Activated B cell treated with CpG ODN at 0.5 μM for 24 hours (primary cell): Measurements from ENCODE around the gene ATP11B. TPM values are rescaled to one million over a fixed set of nuclear protein-coding genes. Genes with fewer than 3 reads are reported as not detected.

Experiments used
- ATAC-seq: fragments of 200-7000 bp; cut with Tn5 transposase; one replicate; pipeline ENCODE4 v1.10.0; 2021; ENCODE audit warnings: low read depth, mild to moderate bottlenecking, moderate library complexity
- CTCF ChIA-PET: fragments of 350-600 bp; sonication (Branson Sonifier 250); formaldehyde crosslinking; loops from one replicate; lab custom pipeline; 2021; ENCODE audit warnings: antibody characterized with exemption; lab: Charles Lee
- POLR2A ChIA-PET: fragments of 350-600 bp; sonication (Branson Sonifier 250); formaldehyde crosslinking; loops from one replicate; lab custom pipeline; 2021; ENCODE audit warnings: antibody characterized with exemption; lab: Charles Lee
- DNase-seq: peaks from one replicate; pipeline ENCODE4 v3.0.0; 2022
- H3K27ac Mint-ChIP-seq: one replicate; pipeline ENCODE4 v1.8.0; 2020; ENCODE audit warnings: mixed read lengths
- H3K27me3 Mint-ChIP-seq: one replicate; pipeline ENCODE4 v1.8.0; 2021; ENCODE audit warnings: mixed read lengths
- H3K36me3 Mint-ChIP-seq: one replicate; pipeline ENCODE4 v1.8.0; 2021; ENCODE audit warnings: low read depth, mixed read lengths
- H3K4me1 Mint-ChIP-seq: one replicate; pipeline ENCODE4 v1.8.0; 2021; ENCODE audit warnings: mixed read lengths
- H3K4me3 Mint-ChIP-seq: one replicate; pipeline ENCODE4 v1.8.0; 2020; ENCODE audit warnings: mild to moderate bottlenecking, mixed read lengths
- H3K9me3 Mint-ChIP-seq: one replicate; pipeline ENCODE4 v1.8.0; 2020; ENCODE audit warnings: mixed read lengths
- intact Hi-C: fragments of 100-400 bp; cut with micrococcal nuclease; formaldehyde crosslinking; loops from one replicate; pipeline ENCODE4 v1.15.1; 2024
- total RNA-seq: library from RNA; stranded (reverse); gene quantifications from 2 replicates; pipeline ENCODE4 v1.2.3, GENCODE V29; 2022
- TF ChIP-seq, protein P1 (sequence below): fragments of 200-600 bp; IDR thresholded peaks from one replicate; pipeline ENCODE4 v1.8.0; 2022; ENCODE audit warnings: antibody characterized with exemption, mild to moderate bottlenecking

Gene ATP11B
- total RNA-seq, 1 donor from 2014 or later, result 93.3 TPM

DNA sequence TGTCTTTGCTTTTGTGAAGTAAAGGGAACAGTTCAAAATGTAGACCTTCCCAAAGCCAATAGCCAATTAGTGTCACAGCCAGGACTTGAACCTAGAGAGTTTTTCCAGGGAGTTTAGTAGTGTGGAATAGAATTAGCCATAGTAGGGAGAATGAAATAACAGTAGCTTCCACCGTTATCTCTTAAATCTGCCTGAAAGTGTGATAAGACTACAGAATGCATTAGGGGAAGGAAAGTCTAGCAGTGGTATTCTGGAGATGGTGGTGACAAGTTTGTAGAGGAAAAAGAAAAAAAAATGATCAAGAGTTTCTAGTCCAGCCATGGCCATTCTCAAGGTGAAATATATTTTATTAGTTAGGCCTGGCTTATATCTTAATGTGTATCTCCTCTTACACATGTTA, 13.8 kb downstream of the ATP11B start:
- ATAC-seq (no peak), DNase-seq (no peak)
- Mint-ChIP-seq H3K27me3 (no peaks in the 10 kb centered on the region), H3K27ac (no peak overlapping the region), H3K36me3 (peaks cover 21% of the 10 kb centered on the region), H3K4me3 (no peak overlapping the region), H3K9me3 (no peaks in the 10 kb centered on the region), H3K4me1 (peaks cover 38% of the 10 kb centered on the region)
- POLR2A ChIA-PET, result no interaction called here
- TF ChIP-seq, protein P1, sequence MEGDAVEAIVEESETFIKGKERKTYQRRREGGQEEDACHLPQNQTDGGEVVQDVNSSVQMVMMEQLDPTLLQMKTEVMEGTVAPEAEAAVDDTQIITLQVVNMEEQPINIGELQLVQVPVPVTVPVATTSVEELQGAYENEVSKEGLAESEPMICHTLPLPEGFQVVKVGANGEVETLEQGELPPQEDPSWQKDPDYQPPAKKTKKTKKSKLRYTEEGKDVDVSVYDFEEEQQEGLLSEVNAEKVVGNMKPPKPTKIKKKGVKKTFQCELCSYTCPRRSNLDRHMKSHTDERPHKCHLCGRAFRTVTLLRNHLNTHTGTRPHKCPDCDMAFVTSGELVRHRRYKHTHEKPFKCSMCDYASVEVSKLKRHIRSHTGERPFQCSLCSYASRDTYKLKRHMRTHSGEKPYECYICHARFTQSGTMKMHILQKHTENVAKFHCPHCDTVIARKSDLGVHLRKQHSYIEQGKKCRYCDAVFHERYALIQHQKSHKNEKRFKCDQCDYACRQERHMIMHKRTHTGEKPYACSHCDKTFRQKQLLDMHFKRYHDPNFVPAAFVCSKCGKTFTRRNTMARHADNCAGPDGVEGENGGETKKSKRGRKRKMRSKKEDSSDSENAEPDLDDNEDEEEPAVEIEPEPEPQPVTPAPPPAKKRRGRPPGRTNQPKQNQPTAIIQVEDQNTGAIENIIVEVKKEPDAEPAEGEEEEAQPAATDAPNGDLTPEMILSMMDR, result no peak
- CTCF ChIA-PET, result interaction anchor here (1.2 kb wide), 1 partner anchor 9 kb away, joined by 3 read pairs; no protein-coding TSS in a partner anchor
- intact Hi-C loops, result no loop called here

GRCh38 chr3:182808041-182808770, 14.9 kb downstream of the ATP11B start:
- Mint-ChIP-seq H3K27ac (no peak overlapping the region), H3K9me3 (no peaks in the 10 kb centered on the region), H3K4me3 (no peak overlapping the region), H3K27me3 (no peaks in the 10 kb centered on the region), H3K36me3 (peaks cover 28% of the 10 kb centered on the region), H3K4me1 (peaks cover 33% of the 10 kb centered on the region)
- ChIA-PET POLR2A (interaction anchor here (0.7 kb wide), 1 partner anchor 16 kb away, joined by 3 read pairs; no protein-coding TSS in a partner anchor), CTCF (no interaction called here)
- ATAC-seq, result no peak
- no peak for DNase-seq
- TF ChIP-seq, protein P1, result no peak
- intact Hi-C loops, result loop anchor here (2.0 kb wide), 1 partner anchor 13 kb away; no protein-coding TSS in a partner anchor

DNA sequence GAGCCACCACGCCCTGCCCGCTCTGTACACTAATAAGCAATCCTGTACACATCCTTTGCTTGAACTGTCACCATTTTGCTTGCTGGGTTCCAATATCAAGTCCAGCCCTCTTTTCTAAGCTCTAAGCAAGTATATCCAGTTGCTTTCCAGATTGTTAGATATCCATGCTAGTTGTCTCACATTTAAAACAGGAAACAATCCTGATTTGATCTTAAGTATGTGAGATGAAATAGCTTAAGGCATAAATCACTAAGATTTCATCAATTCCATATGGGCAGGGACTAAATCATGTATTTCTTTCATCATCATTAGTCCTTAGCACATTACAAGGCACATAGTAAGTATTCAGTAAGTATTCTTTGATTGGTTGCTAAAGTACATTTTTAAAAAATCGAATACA, 16.2 kb downstream of the ATP11B start:
- no peak for ATAC-seq
- peaks cover 28% of the 10 kb centered on the region for H3K36me3 Mint-ChIP-seq
- intact Hi-C loops, result loop anchor here (2.0 kb wide), 1 partner anchor 15 kb away; no protein-coding TSS in a partner anchor
- no peak overlapping the region for H3K27ac Mint-ChIP-seq
- H3K9me3 Mint-ChIP-seq, result no peaks in the 10 kb centered on the region
- TF ChIP-seq, protein P1, result no peak
- no peak for DNase-seq
- no peaks in the 10 kb centered on the region for H3K27me3 Mint-ChIP-seq
- H3K4me1 Mint-ChIP-seq, result peaks cover 32% of the 10 kb centered on the region
- H3K4me3 Mint-ChIP-seq, result no peak overlapping the region
- ChIA-PET CTCF (no interaction called here), POLR2A (no interaction called here)

GRCh38 chr3:182810574-182811268, 17.4 kb downstream of the ATP11B start:
- TF ChIP-seq, protein P1, result no peak
- Mint-ChIP-seq H3K4me1 (peaks cover 37% of the 10 kb centered on the region), H3K4me3 (no peak overlapping the region), H3K27me3 (no peaks in the 10 kb centered on the region), H3K27ac (no peak overlapping the region), H3K9me3 (no peaks in the 10 kb centered on the region), H3K36me3 (peaks cover 26% of the 10 kb centered on the region)
- no peak for ATAC-seq
- intact Hi-C loops, result no loop called here
- CTCF ChIA-PET, result no interaction called here
- DNase-seq, result no peak
- POLR2A ChIA-PET, result no interaction called here

- ATAC-seq (no peak), DNase-seq (no peak)
- H3K4me3 Mint-ChIP-seq, result no peak overlapping the region
- H3K36me3 Mint-ChIP-seq, result peaks cover 26% of the 10 kb centered on the region
- intact Hi-C loops, result no loop called here
- no peak overlapping the region for H3K27ac Mint-ChIP-seq
- H3K9me3 Mint-ChIP-seq, result no peaks in the 10 kb centered on the region
- H3K4me1 Mint-ChIP-seq, result peaks cover 42% of the 10 kb centered on the region
- POLR2A ChIA-PET, result no interaction called here
- H3K27me3 Mint-ChIP-seq, result no peaks in the 10 kb centered on the region
- CTCF ChIA-PET, result no interaction called here
- TF ChIP-seq, protein P1, result no peak
These were observed 17.9 kb downstream of the ATP11B start for GRCh38 chr3:182811269-182811596.
